ENCODE results near the gene NPC1. TPM values are rescaled to one million over a fixed set of nuclear protein-coding genes. Genes with fewer than 3 reads are reported as not detected.

NPC1 gene
- total RNA-seq, 1 experiment from 2014 or later, result 38.3 TPM

GRCh38 chr18:23592911-23593310 lies 6.6 kb upstream of the NPC1 start (continued):
- TF ChIP-seq ATF6 (CRISPR knock-in tag; IDR thresholded peaks at IDR 0.05), result no peak

- H3K36me3 Mint-ChIP-seq, result no peaks in the 10 kb centered on the region
- H3K4me1 Mint-ChIP-seq, result peaks cover 6% of the 10 kb centered on the region; the same call in 1 of the 2 replicates
- H3K4me3 Mint-ChIP-seq, result no peak overlapping the region
- TF ChIP-seq ELF4 (CRISPR knock-in tag; IDR thresholded peaks at IDR 0.05; ENCODE audit: low read depth) (no peak), ZNF281 (CRISPR knock-in tag; IDR thresholded peaks at IDR 0.05) (no peak), IRF2 (CRISPR knock-in tag; IDR thresholded peaks at IDR 0.05; ENCODE audit: borderline replicate concordance, low read depth) (no peak), FOXJ3 (CRISPR knock-in tag; IDR thresholded peaks at IDR 0.05; ENCODE audit: borderline replicate concordance) (no peak), E2F1 (CRISPR knock-in tag; IDR thresholded peaks at IDR 0.05) (no peak), ATF3 (CRISPR knock-in tag; conservative IDR thresholded peaks at IDR 0.05) (no peak), ZMAT4 (CRISPR knock-in tag; IDR thresholded peaks at IDR 0.05) (no peak), GABPB1 (CRISPR knock-in tag; IDR thresholded peaks at IDR 0.05) (no peak), NR3C1 (CRISPR knock-in tag; conservative IDR thresholded peaks at IDR 0.05; ENCODE audit: low read depth) (no peak), ZNF396 (CRISPR knock-in tag; IDR thresholded peaks at IDR 0.05; ENCODE audit: borderline replicate concordance) (no peak), ATF6 (CRISPR knock-in tag; IDR thresholded peaks at IDR 0.05) (no peak), AFF4 (CRISPR knock-in tag; IDR thresholded peaks at IDR 0.05; ENCODE audit: borderline replicate concordance) (no peak), MXD4 (CRISPR knock-in tag; IDR thresholded peaks at IDR 0.05; ENCODE audit: borderline replicate concordance) (no peak), MYBL2 (CRISPR knock-in tag; IDR thresholded peaks at IDR 0.05) (no peak), ZNF263 (CRISPR knock-in tag; IDR thresholded peaks at IDR 0.05; ENCODE audit: low read depth) (no peak), PREB (CRISPR knock-in tag; IDR thresholded peaks at IDR 0.05; ENCODE audit: borderline replicate concordance) (no peak)
- H3K9me3 Mint-ChIP-seq, result no peaks in the 10 kb centered on the region
- no peak overlapping the region for H3K27ac Mint-ChIP-seq
- POLR2A ChIA-PET, result interaction anchor here (0.7 kb wide), 1 partner anchor 504 kb away, joined by 4 read pairs; no protein-coding TSS in a partner anchor
- H3K27me3 Mint-ChIP-seq (ENCODE audit: low read depth), result no peaks in the 10 kb centered on the region
- DNase-seq (ENCODE audit: low spot score) (no peak), ATAC-seq (no peak)
- CTCF ChIA-PET, result interaction anchor here (0.8 kb wide), 1 partner anchor 112 kb away, joined by 3 read pairs; no protein-coding TSS in a partner anchor
Measured at GRCh38 chr18:23591011-23591410, 4.7 kb upstream of the NPC1 start.
